ENCODE measurements around the gene SLC4A8. TPM values are rescaled to one million over a fixed set of nuclear protein-coding genes. Genes with fewer than 3 reads are reported as not detected.
A peak's percentile ranks its signal among the peaks of the same experiment; 100 is the strongest.

The SLC4A8 gene
- total RNA-seq, 3 donors from 2014 or later (not counting 1 experiment from before 2014, with no cell fraction given): 9.8 to 19.2 (median 13.6) TPM

- no peak for TF ChIP-seq CTCF (IDR thresholded peaks at IDR 0.05)
- peak; percentile 34 to 73 for DNase-seq
- Mint-ChIP-seq H3K36me3 (no peaks in the 10 kb centered on the region), H3K4me1 (peaks cover 77 to 82% of the 10 kb centered on the region in 2 donors), H3K27me3 (ENCODE audit: low read depth in 2 of 2) (no peaks in the 10 kb centered on the region), H3K9me3 (no peaks in the 10 kb centered on the region), H3K4me3 (peak overlapping the region; percentile 80), H3K27ac (peak overlapping the region; percentile 89 to 94)
- peak; percentile 44 to 57 (median 53) for ATAC-seq
- H3K27ac ChIP-seq (ENCODE audit: low read length): peak overlapping the region; percentile 78
- no peaks in the 10 kb centered on the region for H3K9me3 ChIP-seq (ENCODE audit: control insufficient read depth, insufficient read depth, low read length)
- peak overlapping the region; percentile 63 for H3K4me3 ChIP-seq (ENCODE audit: low read length)
- intact Hi-C loops (cut with micrococcal nuclease): no loop called here
- no peaks in the 10 kb centered on the region for H3K36me3 ChIP-seq (ENCODE audit: control insufficient read depth, insufficient read depth, low read length)
- WGBS (ENCODE audit: insufficient coverage): 55% methylated on average over 20 of the region's 22 CpGs
- H3K4me1 ChIP-seq (ENCODE audit: control insufficient read depth, insufficient read depth, low read length): peaks cover 66% of the 10 kb centered on the region
- H3K27me3 ChIP-seq (ENCODE audit: control insufficient read depth, insufficient read depth, low read length): no peaks in the 10 kb centered on the region
Measured at GRCh38 chr12:51392556-51393237, 31.9 kb upstream of the SLC4A8 start.

DNA sequence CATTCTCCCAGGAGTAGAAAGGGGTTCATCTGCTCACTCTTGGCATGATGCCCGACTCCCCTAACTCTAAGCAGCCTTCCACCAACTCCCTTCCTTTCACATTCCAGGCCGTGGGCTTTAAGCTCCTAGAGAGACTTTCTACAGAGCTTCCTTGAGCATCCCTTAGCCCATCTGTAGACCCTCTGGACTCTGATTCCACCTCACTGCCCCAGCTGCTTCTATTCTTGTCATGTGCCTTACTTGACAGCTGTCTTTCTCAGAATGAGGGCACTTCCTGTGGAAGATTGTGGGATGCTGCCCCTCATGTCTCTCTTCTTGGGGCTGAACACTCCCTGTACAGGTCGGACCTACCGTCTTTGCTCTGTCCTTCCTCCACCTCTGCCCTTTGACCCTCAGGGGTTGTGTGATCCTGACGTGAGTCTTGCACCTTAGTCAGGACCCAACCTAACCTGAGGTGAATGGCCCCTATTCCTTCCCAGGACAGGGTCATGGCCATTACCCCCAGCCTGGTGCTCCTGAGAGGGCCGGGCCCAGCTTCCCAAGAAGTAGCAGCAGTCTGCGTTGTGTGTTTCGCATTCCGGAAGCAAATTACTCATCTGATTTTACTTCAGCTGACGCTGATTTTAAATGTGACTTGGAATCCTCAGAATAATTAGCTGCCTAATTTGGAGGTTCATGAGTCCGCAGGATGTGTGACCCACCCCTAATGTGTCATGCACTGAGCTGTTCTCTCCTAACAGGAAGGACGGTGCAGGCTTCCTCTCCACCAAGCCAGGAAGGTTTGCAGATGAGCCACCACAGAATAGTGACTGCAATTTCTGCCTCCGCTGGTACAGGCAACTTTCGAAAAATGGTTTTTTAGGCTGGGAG is 30.7 kb upstream of the SLC4A8 start:
- H3K9me3 ChIP-seq (ENCODE audit: control insufficient read depth, insufficient read depth, low read length): no peaks in the 10 kb centered on the region
- H3K27ac ChIP-seq (ENCODE audit: low read length): peak overlapping the region; percentile 78
- no peaks in the 10 kb centered on the region for H3K36me3 Mint-ChIP-seq
- H3K36me3 ChIP-seq (ENCODE audit: control insufficient read depth, insufficient read depth, low read length): no peaks in the 10 kb centered on the region
- H3K4me1 ChIP-seq (ENCODE audit: control insufficient read depth, insufficient read depth, low read length): peaks cover 60% of the 10 kb centered on the region
- H3K27ac Mint-ChIP-seq: peak overlapping the region; percentile 89 to 94
- ATAC-seq: peak in 2 of 3 donors; percentile 41 to 45
- TF ChIP-seq CTCF (IDR thresholded peaks at IDR 0.05): no peak
- H3K4me3 ChIP-seq (ENCODE audit: low read length): no peak overlapping the region
- intact Hi-C loops (cut with micrococcal nuclease): no loop called here
- peak overlapping the region; percentile 80 for H3K4me3 Mint-ChIP-seq
- 56% methylated on average over 14 of the region's 14 CpGs for WGBS (ENCODE audit: insufficient coverage)
- H3K27me3 Mint-ChIP-seq (ENCODE audit: low read depth in 2 of 2): no peaks in the 10 kb centered on the region
- peak; percentile 29 to 75 for DNase-seq
- H3K27me3 ChIP-seq (ENCODE audit: control insufficient read depth, insufficient read depth, low read length): no peaks in the 10 kb centered on the region
- H3K9me3 Mint-ChIP-seq: no peaks in the 10 kb centered on the region
- H3K4me1 Mint-ChIP-seq: peaks cover 66 to 69% of the 10 kb centered on the region in 2 donors

- Mint-ChIP-seq H3K4me3 (peak overlapping the region; percentile 80), H3K27ac (peak overlapping the region; percentile 89 to 94), H3K27me3 (ENCODE audit: low read depth in 2 of 2) (no peaks in the 10 kb centered on the region), H3K4me1 (peaks cover 51 to 53% of the 10 kb centered on the region in 2 donors), H3K9me3 (no peaks in the 10 kb centered on the region), H3K36me3 (no peaks in the 10 kb centered on the region)
- Histone ChIP-seq H3K9me3 (ENCODE audit: control insufficient read depth, insufficient read depth, low read length) (no peaks in the 10 kb centered on the region), H3K4me3 (ENCODE audit: low read length) (no peak overlapping the region), H3K27ac (ENCODE audit: low read length) (peak overlapping the region; percentile 78), H3K4me1 (ENCODE audit: control insufficient read depth, insufficient read depth, low read length) (peaks cover 49% of the 10 kb centered on the region), H3K36me3 (ENCODE audit: control insufficient read depth, insufficient read depth, low read length) (no peaks in the 10 kb centered on the region), H3K27me3 (ENCODE audit: control insufficient read depth, insufficient read depth, low read length) (no peaks in the 10 kb centered on the region)
- 22% methylated on average over 6 of the region's 8 CpGs for WGBS (ENCODE audit: insufficient coverage)
- no peak for TF ChIP-seq CTCF (IDR thresholded peaks at IDR 0.05)
- DNase-seq (peak; percentile 28 to 63), ATAC-seq (peak; percentile 49 to 76 (median 58))
- intact Hi-C loops (cut with micrococcal nuclease): loop anchor here (1.0 kb wide), 1 partner anchor 26 kb away; no protein-coding TSS in a partner anchor
Measured at GRCh38 chr12:51395283-51396230, 29.1 kb upstream of the SLC4A8 start.

All from natural killer cell (primary cell).